HG02884 (cell line): ENCODE measurements around the gene CDX1.
"Not testable (repeated sequence)": the region's sequence is repeated elsewhere in the genome, so short reads cannot be mapped to it uniquely, and the experiment has no call there.

Experiments used
- ATAC-seq: cut with Tn5 transposase; IDR thresholded peaks from one replicate; pipeline ENCODE4 v1.9.1; 2021; ENCODE audit warnings: mild to moderate bottlenecking, moderate library complexity; ENCODE audit not compliant: unreplicated experiment

The CDX1 gene

GRCh38 chr5:150224483-150225027, 58.0 kb downstream of the CDX1 start:
- no peak for ATAC-seq

DNA sequence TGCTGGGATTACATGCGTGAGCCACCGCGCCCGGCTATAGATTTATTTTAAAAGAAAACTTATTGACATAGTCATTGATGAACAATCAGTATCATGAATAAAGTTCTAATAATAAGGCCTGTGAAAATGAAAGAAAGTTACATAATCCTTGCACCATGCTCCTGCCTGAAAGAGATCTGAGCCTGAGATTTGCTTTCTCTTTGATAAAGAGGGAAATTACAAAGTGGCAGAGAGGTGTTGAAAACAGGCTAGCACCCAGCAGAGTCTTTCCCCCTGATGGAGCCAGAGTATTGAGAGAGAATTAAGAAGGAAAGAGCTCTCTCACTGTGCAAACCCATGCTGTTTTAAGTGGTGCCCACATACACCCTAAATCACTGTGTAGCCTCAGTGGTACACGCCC, 60.5 kb downstream of the CDX1 start:
- ATAC-seq: no peak

- no peak for ATAC-seq
These were observed 61.2 kb downstream of the CDX1 start for GRCh38 chr5:150227606-150228273.

- no peak for ATAC-seq
These were observed 63.0 kb downstream of the CDX1 start for GRCh38 chr5:150229571-150229970.

DNA sequence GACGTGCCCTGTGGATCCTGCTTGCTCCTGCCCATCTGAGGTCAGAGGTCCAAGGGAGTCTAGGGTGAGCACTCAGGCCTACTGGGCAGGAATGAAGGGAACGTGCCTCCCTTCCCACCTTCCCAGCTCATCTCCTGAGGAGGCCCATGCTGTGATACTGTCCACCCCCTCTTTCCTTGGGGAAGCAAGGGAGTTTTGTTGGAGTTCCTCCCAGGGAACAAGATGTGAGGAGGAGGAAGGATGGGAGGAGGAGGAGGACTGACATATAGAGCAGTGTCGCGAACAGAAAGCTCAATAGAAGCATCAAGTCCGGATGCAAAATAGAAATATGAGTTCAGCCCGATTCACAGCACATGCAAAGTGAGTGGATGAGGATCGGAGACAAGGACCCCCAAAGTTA, 64.3 kb downstream of the CDX1 start:
- no peak for ATAC-seq

DNA sequence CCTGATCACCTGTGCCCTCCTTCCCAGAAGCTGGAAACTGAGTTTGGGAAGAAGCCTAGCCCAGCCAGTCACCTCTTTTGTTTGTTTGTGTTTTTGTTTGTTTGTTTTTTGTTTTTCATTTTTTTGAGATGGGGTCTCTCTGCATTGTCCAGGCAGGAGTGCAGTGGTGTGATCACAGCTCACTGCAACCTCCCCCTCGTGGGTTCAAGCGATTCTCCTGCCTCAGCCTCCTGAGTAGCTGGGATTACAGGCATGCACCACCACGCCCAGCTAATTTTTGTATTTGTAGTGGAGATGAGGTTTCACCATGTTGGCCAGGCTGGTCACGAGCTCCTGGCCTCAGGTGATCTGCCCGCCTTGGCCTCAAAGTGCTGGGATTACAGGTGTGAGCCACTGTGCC, 67.1 kb downstream of the CDX1 start:
- not testable (repeated sequence) for ATAC-seq
